Measurements from ENCODE around the gene PAEP.

DNA sequence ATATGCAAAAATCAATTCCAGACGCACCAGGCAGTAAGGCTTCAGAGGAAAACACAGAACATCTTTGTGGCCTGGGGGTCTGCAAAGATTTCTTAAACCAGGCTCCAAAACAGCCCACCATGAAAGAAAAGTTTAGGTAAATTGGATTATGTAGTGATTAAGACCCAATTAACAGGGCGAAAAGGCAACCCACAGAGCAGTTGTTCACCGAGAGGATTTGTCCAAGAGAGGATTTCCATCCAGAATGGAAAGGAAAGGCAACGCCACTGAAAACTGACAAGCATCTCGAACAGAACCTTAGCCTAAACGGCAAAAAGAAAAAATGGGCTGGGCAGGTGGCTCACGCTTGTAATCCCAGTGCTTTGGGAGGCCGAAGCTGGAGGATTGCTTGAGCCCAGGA is 40.4 kb downstream of the PAEP start:
- TF ChIP-seq GATA2 (IDR thresholded peaks at IDR 0.05; ENCODE audit: low read depth, low read length): no peak
- TF ChIP-seq GATA3 (IDR thresholded peaks at IDR 0.05; ENCODE audit: low read depth, low read length): no peak
